Fibroblast of lung (primary cell): Measurements from ENCODE around the gene TTC3.

Experiments used
- CTCF ChIP-seq, 2 donors: IDR thresholded peaks in 1 of 2; conservative IDR thresholded peaks in 1 of 2; 1 replicate in 1 of 2; 2 replicates in 1 of 2; pipeline ENCODE4 v1.5.1; 2011 to 2012; ENCODE audit warnings: low read length in 2 of 2, control low read depth in 1 of 2, inconsistent platforms in 1 of 2, low read depth in 1 of 2, mild to moderate bottlenecking in 1 of 2
- EZH2 ChIP-seq: IDR thresholded peaks from 2 replicates; pipeline ENCODE4 v1.5.1; 2012; ENCODE audit warnings: low read length, control low read depth, mild to moderate bottlenecking; ENCODE audit errors: missing control alignments

GRCh38 chr21:37204580-37204979, 131.5 kb downstream of the TTC3 start:
- TF ChIP-seq CTCF (conservative IDR thresholded peaks at IDR 0.05 in 1 of 2, IDR thresholded peaks at IDR 0.05 in 1 of 2; ENCODE audit: low read depth in 1 of 2, low read length in 2 of 2) (no peak), EZH2 (no peak)
